SK-N-SH treated with all-trans-retinoic acid at 6 μM for 48 hours (cell line): ENCODE results near the gene NEK11.

Source experiments
- ATAC-seq: fragments of 200-7000 bp; cut with Tn5 transposase; 3 replicates; pipeline ENCODE4 v1.9.1; 2020; ENCODE audit warnings: mild to moderate bottlenecking, moderate library complexity
- ARNTL ChIP-seq: fragments of 450-650 bp; formaldehyde crosslinking; IDR thresholded peaks from 2 replicates; pipeline ENCODE4 v1.5.0; 2020; ENCODE audit warnings: low read depth, mild to moderate bottlenecking, moderate library complexity, borderline replicate concordance
- CREB5 ChIP-seq: fragments of 250-450 bp; sonication (Bioruptor Pico); IDR thresholded peaks from 2 replicates; pipeline ENCODE4 v1.5.1; 2020; ENCODE audit warnings: low read depth, mild to moderate bottlenecking, moderate library complexity
- CSDC2 ChIP-seq: fragments of 250-450 bp; sonication (Bioruptor Pico); IDR thresholded peaks from 2 replicates; pipeline ENCODE4 v1.5.0; 2020; ENCODE audit warnings: mild to moderate bottlenecking, moderate library complexity
- ESRRG ChIP-seq: fragments of 250-450 bp; sonication (Bioruptor Pico); IDR thresholded peaks from 2 replicates; pipeline ENCODE4 v1.6.1; 2021; ENCODE audit warnings: mild to moderate bottlenecking
- GLIS3 ChIP-seq: fragments of 250-450 bp; sonication (Bioruptor Pico); IDR thresholded peaks from 2 replicates; pipeline ENCODE4 v1.5.0; 2020; ENCODE audit warnings: mild to moderate bottlenecking, moderate library complexity
- OSR1 ChIP-seq: fragments of 250-450 bp; sonication (Bioruptor Pico); IDR thresholded peaks from 2 replicates; pipeline ENCODE4 v1.8.0; 2022; ENCODE audit warnings: moderate library complexity, mild to moderate bottlenecking, inconsistent platforms
- RARB ChIP-seq: fragments of 250-450 bp; sonication (Bioruptor Pico); IDR thresholded peaks from 2 replicates; pipeline ENCODE4 v1.8.0; 2021; ENCODE audit warnings: mild to moderate bottlenecking, moderate library complexity
- SNAI2 ChIP-seq: fragments of 250-450 bp; sonication (Bioruptor Pico); IDR thresholded peaks from 2 replicates; pipeline ENCODE4 v1.5.0; 2020; ENCODE audit warnings: mild to moderate bottlenecking, moderate library complexity
- TCF4 ChIP-seq: fragments of 250-450 bp; sonication (Bioruptor Pico); IDR thresholded peaks from 2 replicates; pipeline ENCODE4 v1.8.0; 2021; ENCODE audit warnings: mild to moderate bottlenecking, moderate library complexity, borderline replicate concordance
- TSHZ2 ChIP-seq: fragments of 250-450 bp; sonication (Bioruptor Pico); IDR thresholded peaks from 2 replicates; pipeline ENCODE4 v1.5.0; 2020; ENCODE audit warnings: mild to moderate bottlenecking, moderate library complexity
- ZC3H10 ChIP-seq: fragments of 250-450 bp; sonication (Bioruptor Pico); IDR thresholded peaks from 2 replicates; pipeline ENCODE4 v1.5.1; 2021; ENCODE audit warnings: mild to moderate bottlenecking, moderate library complexity
- ZFP30 ChIP-seq: fragments of 450-650 bp; formaldehyde crosslinking; IDR thresholded peaks from 2 replicates; pipeline ENCODE4 v1.5.0; 2022; ENCODE audit warnings: mild to moderate bottlenecking, moderate library complexity
- ZNF8 ChIP-seq: fragments of 450-650 bp; formaldehyde crosslinking; IDR thresholded peaks from 2 replicates; pipeline ENCODE4 v1.5.0; 2020; ENCODE audit warnings: mild to moderate bottlenecking, moderate library complexity
- TF ChIP-seq, protein P1 (sequence below): fragments of 250-450 bp; sonication (Bioruptor Pico); IDR thresholded peaks from 2 replicates; pipeline ENCODE4 v1.8.0; 2020; ENCODE audit warnings: mild to moderate bottlenecking, moderate library complexity, borderline replicate concordance
- TF ChIP-seq, protein P2 (sequence below): fragments of 250-450 bp; sonication (Bioruptor Pico); IDR thresholded peaks from 2 replicates; pipeline ENCODE4 v1.5.1; 2021; ENCODE audit warnings: mild to moderate bottlenecking, moderate library complexity

The NEK11 gene

DNA sequence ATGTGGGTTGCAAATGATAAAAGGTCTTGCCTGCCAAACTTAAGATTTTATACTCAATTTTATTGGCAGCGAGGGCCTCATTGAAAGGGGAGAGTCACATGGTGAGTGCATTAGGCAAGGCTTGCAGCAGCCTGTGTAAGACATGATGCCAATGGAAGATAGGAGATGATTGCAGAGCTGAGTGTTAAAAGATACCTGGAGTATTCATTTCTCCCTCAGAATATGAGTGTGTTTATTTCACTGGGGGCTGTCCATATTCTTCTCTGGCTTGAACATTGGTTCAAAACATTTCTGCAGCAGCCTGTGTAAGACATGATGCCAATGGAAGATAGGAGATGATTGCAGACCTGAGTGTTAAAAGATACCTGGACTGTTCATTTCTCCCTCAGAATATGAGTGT is 189.7 kb downstream of the NEK11 start (continued):
- no peak for TF ChIP-seq ZFP30 (CRISPR knock-in tag)

DNA sequence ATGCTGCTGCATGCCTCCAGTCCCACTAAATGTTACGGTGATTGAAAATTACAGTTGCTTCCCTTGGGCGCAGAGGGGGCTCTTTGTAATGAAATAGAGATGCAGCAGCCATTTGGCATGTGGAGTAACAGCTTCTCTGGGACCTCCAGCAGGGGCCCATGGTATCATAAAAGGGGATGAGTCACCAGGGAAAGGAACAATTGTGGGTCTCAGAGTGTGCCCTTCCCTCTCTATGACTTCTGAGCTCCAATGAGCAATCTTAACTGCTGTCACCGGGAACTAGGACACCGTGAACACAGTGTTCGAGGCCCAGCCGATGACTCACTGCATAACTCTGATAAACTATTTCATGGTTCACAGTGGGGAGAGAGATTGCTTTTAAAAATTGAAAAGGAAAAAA is 190.1 kb downstream of the NEK11 start:
- no peak for TF ChIP-seq CREB5 (CRISPR knock-in tag)
- peak; percentile 94 for ATAC-seq

DNA sequence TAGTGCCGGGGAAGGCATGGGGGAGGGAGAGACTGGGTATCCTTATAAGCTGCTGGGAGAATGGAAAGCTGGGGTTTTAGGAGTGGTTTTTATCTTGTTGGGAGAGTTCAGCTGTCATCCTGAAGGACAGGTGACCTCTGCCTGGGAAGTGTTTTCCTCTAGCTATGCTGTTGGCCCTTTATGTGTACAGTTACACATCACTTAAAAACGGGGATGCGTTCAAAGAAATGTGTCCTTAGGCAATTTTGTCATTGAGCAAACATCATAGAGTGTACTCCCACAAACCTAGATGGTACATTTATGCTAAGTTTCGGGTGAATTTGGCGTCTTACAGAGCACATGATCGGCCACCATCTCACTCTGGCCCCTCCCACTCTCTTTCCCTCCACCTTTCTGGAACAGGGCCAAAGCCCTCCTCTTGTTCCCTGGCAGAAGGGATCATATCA is 190.6 kb downstream of the NEK11 start:
- ATAC-seq, result peak; percentile 20; the same call in 2 of the 3 replicates
- TF ChIP-seq GLIS3 (CRISPR knock-in tag), result no peak

DNA sequence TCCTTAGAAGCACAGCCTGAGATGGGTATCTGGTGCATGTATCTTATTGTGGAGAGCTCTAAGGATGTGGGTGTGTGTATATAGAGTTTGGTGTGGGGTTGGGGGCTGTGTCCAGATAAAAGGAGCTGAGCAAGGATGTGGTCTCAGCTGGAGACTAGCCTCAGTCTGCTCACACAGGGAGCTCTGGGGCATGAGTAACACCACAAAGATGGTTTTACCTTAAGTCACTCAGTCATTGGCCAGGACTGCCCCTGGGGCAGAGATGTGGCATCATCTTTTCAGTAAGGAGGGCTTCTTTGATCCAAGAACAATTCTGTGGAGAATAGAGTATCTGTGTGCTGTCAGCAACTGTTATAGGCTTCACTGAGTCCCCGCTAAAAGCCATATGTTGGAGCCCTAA is 191.5 kb downstream of the NEK11 start:
- TF ChIP-seq GLIS3 (CRISPR knock-in tag), result no peak
- TF ChIP-seq SNAI2 (CRISPR knock-in tag), result no peak
- no peak for TF ChIP-seq RARB
- no peak for TF ChIP-seq ARNTL
- TF ChIP-seq, protein P1, sequence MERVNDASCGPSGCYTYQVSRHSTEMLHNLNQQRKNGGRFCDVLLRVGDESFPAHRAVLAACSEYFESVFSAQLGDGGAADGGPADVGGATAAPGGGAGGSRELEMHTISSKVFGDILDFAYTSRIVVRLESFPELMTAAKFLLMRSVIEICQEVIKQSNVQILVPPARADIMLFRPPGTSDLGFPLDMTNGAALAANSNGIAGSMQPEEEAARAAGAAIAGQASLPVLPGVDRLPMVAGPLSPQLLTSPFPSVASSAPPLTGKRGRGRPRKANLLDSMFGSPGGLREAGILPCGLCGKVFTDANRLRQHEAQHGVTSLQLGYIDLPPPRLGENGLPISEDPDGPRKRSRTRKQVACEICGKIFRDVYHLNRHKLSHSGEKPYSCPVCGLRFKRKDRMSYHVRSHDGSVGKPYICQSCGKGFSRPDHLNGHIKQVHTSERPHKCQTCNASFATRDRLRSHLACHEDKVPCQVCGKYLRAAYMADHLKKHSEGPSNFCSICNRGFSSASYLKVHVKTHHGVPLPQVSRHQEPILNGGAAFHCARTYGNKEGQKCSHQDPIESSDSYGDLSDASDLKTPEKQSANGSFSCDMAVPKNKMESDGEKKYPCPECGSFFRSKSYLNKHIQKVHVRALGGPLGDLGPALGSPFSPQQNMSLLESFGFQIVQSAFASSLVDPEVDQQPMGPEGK (CRISPR knock-in tag), result no peak
- no peak for TF ChIP-seq ESRRG (CRISPR knock-in tag)
- TF ChIP-seq, protein P2, sequence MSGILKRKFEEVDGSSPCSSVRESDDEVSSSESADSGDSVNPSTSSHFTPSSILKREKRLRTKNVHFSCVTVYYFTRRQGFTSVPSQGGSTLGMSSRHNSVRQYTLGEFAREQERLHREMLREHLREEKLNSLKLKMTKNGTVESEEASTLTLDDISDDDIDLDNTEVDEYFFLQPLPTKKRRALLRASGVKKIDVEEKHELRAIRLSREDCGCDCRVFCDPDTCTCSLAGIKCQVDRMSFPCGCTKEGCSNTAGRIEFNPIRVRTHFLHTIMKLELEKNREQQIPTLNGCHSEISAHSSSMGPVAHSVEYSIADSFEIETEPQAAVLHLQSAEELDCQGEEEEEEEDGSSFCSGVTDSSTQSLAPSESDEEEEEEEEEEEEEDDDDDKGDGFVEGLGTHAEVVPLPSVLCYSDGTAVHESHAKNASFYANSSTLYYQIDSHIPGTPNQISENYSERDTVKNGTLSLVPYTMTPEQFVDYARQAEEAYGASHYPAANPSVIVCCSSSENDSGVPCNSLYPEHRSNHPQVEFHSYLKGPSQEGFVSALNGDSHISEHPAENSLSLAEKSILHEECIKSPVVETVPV, result no peak
- no peak for TF ChIP-seq ZNF8 (CRISPR knock-in tag)
- TF ChIP-seq, all 23 proteins: peak for 0
- ATAC-seq, result no peak

DNA sequence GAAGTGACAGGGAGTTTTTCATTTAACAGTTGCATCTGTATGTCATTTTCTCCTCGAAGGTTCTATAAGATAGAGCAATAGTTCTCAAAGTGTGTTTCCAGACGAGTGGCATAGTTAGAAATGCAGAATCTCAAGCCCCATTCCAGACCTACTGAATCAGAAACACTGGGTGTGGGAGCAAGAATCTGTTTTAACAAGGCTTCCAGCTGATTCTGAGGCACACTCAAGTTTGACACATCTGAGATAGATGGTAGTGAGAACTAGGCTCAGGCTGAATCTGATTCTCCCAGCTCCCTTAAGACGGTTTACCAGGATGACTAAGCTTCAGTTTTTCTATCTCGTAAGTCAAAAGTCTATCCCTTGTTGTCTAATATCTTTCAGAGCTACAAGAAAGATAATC is 195.1 kb downstream of the NEK11 start:
- TF ChIP-seq CSDC2 (CRISPR knock-in tag) (no peak), ZNF8 (CRISPR knock-in tag) (no peak), GLIS3 (CRISPR knock-in tag) (no peak), OSR1 (CRISPR knock-in tag) (no peak), ZFP30 (CRISPR knock-in tag) (no peak), ZC3H10 (CRISPR knock-in tag) (no peak), TSHZ2 (CRISPR knock-in tag) (no peak), TCF4 (CRISPR knock-in tag) (no peak)
- TF ChIP-seq, protein P2, result no peak
- ATAC-seq, result no peak

GRCh38 chr3:131222599-131222998 is 195.9 kb downstream of the NEK11 start:
- no peak for ATAC-seq
- TF ChIP-seq ARNTL, result no peak
